IPS-15b (cell line): ENCODE results near the gene KLK12.
A peak's percentile ranks its signal among the peaks of the same experiment; 100 is the strongest.

Source experiments
- H3K27me3 ChIP-seq: one replicate; pipeline ENCODE4 v1.6.1; 2013; ENCODE audit warnings: low read length; ENCODE audit not compliant: control insufficient read depth, insufficient read depth
- H3K36me3 ChIP-seq: one replicate; pipeline ENCODE4 v1.6.1; 2013; ENCODE audit warnings: low read length; ENCODE audit not compliant: control insufficient read depth, insufficient read depth
- H3K4me1 ChIP-seq: one replicate; pipeline ENCODE4 v1.6.1; 2013; ENCODE audit warnings: mild to moderate bottlenecking, low read length; ENCODE audit not compliant: control insufficient read depth, insufficient read depth
- H3K4me3 ChIP-seq: one replicate; pipeline ENCODE4 v1.5.1; 2013; ENCODE audit warnings: low read depth, low read length
- H3K9ac ChIP-seq: one replicate; pipeline ENCODE4 v1.6.1; 2013; ENCODE audit warnings: low read depth, mild to moderate bottlenecking, low read length
- H3K9me3 ChIP-seq: one replicate; pipeline ENCODE4 v1.6.1; 2013; ENCODE audit warnings: mild to moderate bottlenecking, low read length; ENCODE audit not compliant: control insufficient read depth, insufficient read depth

KLK12 gene

DNA sequence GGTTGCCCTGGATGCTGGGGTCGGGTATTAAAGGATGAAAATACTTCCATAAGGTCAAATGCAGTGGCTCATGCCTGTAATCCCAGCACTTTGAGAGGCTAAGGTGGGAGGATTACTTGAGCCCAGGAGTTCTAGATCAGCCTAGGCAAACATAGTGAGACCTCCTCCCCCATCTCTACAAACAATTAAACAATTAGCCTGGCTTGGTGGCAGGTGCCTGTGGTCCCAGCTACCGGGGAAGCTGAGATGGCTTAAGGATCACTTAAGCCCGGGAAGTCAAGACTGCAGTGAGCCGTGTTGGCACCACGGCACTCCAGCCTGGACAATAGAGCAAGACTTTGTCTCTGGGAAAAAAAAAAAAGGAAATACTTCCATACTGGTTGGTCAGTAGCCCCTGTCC, 9.9 kb downstream of the KLK12 start:
- Histone ChIP-seq H3K4me1 (peaks cover 6% of the 10 kb centered on the region), H3K4me3 (no peak overlapping the region), H3K9ac (no peak overlapping the region), H3K27me3 (peaks cover 4% of the 10 kb centered on the region), H3K36me3 (no peaks in the 10 kb centered on the region), H3K9me3 (no peaks in the 10 kb centered on the region)

DNA sequence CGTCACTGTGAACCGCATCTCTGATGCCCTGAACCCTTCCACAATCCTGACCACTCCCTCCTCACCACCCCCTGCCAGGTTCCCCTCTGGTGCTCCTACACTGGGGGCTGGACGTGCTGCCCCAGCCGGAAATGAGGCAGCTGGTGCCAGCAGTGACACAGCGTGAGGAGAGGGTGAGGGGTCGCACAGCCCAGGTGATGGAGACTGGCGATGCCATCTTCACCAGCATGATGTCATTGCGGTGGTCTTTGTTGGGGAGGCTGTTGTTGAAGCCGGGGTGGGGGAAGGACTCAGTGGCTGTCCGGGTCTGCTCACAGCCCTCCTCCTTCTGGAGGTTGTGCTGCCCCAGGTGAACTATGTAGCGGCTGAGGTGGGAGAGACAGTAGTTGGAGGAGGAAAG, 10.9 kb downstream of the KLK12 start:
- Histone ChIP-seq H3K4me3 (no peak overlapping the region), H3K9me3 (no peaks in the 10 kb centered on the region), H3K27me3 (peaks cover 12% of the 10 kb centered on the region), H3K4me1 (peaks cover 6% of the 10 kb centered on the region), H3K9ac (no peak overlapping the region), H3K36me3 (no peaks in the 10 kb centered on the region)

DNA sequence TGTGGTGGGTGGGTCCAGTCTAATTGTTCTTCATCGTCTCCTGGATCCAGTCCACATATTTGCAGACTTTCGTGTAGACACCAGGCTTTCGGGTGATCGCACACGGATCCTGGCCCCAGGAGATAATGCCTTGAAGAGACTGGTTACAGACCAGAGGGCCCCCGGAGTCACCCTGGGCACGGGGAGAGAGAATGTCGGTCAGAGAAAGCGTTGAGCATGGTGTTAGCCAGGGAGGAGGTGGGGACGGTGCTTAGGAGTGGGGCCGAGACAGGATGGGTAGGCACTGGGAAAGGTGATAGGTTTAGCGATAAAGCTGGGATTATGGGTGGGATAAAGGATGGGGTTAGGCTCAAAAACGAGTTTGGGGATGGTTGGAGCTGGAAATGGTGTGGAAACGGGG, 12.3 kb downstream of the KLK12 start:
- Histone ChIP-seq H3K4me1 (peaks cover 6% of the 10 kb centered on the region), H3K4me3 (no peak overlapping the region), H3K9ac (no peak overlapping the region), H3K36me3 (no peaks in the 10 kb centered on the region), H3K27me3 (peaks cover 20% of the 10 kb centered on the region), H3K9me3 (no peaks in the 10 kb centered on the region)

DNA sequence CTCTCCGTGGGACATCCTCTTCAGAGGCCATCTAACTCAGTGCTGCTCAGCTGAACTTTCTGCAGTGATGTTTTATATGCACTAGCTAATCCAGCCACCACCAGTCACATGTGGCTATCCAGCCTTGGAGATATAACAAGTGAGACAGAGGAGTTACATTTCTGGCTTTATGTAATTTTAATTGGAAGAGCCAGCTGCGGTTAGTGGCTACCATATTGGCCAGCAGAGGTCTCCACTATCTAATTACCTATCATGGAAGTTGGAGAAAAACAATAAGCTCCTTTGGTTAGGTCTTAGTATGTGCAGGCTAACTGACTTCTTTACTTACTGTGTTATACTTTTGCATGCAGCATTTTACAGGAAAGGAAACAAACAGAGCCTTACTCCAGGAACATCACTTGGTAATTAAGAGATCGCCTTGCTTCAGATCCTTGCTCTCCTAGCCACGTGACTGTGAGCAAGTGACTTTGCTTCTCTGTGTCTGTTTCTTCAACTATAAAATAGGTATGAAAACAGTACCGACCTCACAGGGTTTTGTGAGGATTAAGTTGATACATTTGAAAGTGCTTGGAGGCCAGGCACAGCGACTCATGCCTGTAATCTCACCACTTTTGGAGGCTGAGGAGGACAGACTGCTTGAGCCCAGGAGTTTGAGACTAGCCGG, 13.7 kb downstream of the KLK12 start:
- Histone ChIP-seq H3K4me3 (no peak overlapping the region), H3K36me3 (no peaks in the 10 kb centered on the region), H3K9ac (no peak overlapping the region), H3K4me1 (peaks cover 3% of the 10 kb centered on the region), H3K9me3 (no peaks in the 10 kb centered on the region), H3K27me3 (peaks cover 26% of the 10 kb centered on the region)

DNA sequence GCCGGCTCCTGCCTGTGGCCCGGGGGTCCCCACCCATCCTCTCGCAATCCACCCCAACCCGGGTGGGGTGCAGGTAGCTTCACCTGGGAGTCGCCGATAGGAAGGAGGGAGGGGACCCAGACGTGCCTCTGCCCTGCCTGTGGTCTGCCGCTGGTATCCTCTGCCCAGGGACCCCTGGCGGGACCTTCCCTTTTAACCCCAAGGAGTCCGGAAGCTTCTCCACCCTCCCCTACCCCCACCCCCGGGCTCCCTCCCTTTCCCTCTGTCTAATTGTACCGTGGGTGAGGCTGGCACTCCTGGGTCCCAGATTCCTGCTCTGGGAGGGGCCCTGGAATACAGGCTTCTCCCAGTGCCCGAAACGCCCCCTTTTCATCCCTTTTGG, 15.3 kb downstream of the KLK12 start, which contains the start of gene KLK10:
Gene KLK10, minus strand, starts transcription at position 166 of the 382 bp plus-strand sequence. CDS start 579 bp downstream, outside the sequence.
- no peak within 1 kb of the TSS for H3K9ac ChIP-seq
- no peaks in the 10 kb centered on the region for H3K4me1 ChIP-seq
- no peaks in the 10 kb centered on the region for H3K9me3 ChIP-seq
- H3K36me3 ChIP-seq: no peaks in the 10 kb centered on the region
- peaks cover 26% of the 10 kb centered on the region for H3K27me3 ChIP-seq
- peak within 1 kb of the TSS; percentile 59 for H3K4me3 ChIP-seq

DNA sequence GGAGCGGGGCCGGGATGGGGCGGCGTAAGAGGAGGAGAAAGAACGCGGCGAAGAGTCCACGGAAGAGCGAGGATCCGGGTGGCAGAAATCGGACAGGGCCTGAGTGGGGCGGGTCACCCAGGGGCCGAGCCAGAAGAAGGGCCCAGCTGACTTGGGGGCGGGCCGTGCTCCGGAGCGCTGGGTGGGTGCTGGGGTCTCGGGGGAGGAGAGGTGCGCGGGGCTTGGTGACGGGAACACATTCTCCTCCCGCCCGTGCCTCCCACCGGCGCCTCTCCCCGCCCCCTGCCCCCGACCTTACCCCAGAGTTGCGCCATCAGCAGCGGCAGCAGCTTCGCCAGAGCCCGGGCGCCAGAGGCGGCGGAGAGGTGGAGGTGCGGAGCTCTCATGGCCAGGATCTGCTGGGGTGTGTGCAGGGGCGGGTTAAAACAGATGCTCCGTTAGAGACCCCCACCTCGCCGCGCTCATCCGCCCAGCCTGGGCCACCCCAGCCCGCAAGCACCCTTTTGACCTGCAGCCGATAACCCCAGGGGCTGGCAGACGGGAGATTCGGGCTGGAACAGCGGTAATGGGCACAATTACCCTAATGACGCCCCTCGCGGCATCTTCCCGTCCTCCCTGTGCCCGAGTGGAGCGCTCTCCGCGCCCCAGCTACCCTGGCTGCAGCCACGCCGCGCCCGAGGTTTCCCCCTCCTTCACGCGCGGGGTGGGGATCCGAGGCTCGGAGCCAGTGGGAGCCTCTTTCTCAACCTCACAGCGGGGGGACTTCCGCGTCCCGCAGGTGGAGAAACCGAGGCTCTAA, 15.9 kb downstream of the KLK12 start:
- H3K9me3 ChIP-seq: no peaks in the 10 kb centered on the region
- no peaks in the 10 kb centered on the region for H3K4me1 ChIP-seq
- peaks cover 26% of the 10 kb centered on the region for H3K27me3 ChIP-seq
- H3K4me3 ChIP-seq: peak overlapping the region; percentile 59
- H3K36me3 ChIP-seq: no peaks in the 10 kb centered on the region
- no peak overlapping the region for H3K9ac ChIP-seq

DNA sequence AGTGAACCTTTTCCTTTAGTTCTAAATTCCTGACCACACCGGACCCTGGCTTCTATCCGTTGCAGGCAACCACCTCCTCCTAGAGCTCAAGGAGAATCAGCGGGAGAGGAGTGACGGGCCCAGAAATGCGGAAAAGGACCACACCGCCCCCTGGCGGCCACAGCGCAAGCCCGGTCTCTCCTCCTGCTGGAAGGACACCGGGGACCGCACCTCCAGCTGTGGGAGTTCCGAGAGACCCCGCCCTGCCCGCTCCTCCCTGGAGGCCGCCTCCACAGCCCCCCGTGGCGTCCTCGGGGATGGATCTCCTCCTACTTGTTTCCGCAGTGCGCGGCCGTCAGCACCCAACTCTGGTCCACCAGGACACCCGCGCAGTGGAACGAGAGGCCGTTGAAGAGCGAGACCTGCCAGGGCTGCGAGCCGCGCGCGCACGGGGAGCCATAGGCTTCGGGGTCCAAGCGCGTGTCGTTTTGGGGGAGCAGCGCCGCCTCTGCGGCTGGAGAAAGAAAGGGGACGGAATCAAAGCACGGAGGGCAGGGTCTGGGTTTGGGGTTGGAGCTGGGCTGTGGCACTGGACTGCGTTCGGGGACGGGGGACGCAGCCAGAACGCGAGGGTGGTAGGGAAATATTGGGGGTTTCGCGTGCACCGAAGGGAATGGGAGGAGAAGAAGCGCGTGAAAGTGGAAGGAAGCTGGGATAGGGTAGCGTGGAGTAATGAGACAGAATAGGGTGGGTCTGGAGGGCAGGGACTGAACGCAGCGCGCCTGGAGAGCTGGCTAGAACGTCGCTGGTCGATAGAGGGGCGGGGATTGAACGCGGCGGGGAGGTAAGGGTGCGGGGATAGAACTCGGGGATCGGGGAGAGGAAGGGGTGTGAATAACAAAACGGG, 17.8 kb downstream of the KLK12 start:
- Histone ChIP-seq H3K36me3 (no peaks in the 10 kb centered on the region), H3K9me3 (no peaks in the 10 kb centered on the region), H3K9ac (no peak overlapping the region), H3K4me1 (no peaks in the 10 kb centered on the region), H3K4me3 (peak overlapping the region; percentile 76), H3K27me3 (peaks cover 26% of the 10 kb centered on the region)

DNA sequence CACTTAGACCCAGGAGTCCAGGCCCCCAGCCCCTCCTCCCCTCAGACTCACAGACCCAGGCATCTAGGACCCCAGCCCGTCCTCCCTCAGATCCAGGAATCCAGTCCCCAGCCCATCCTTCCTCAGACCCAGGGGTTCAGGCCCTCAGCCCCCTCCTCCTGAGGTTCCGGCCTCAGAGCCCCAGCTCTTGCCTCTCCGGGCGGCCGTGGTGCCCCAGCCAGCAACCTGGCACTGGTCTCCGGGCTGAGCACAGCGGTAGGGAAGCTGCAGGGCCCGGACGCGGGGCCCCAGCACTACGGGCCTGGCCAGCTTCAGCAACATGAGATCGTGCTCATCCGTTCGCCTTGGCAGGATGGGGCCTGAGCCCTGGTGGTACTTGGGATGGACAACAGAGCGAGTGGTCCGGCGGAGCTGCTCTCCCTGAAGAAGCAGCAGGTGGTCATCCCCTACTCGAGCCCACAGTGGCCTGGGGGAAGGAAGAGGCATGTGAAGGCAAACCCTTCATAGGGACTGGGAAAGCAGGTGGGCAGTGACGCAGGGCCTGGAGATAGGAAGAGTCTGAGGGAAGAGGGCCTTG, 19.0 kb downstream of the KLK12 start:
- Histone ChIP-seq H3K9me3 (no peaks in the 10 kb centered on the region), H3K4me3 (no peak overlapping the region), H3K27me3 (peaks cover 26% of the 10 kb centered on the region), H3K9ac (no peak overlapping the region), H3K36me3 (no peaks in the 10 kb centered on the region), H3K4me1 (no peaks in the 10 kb centered on the region)

DNA sequence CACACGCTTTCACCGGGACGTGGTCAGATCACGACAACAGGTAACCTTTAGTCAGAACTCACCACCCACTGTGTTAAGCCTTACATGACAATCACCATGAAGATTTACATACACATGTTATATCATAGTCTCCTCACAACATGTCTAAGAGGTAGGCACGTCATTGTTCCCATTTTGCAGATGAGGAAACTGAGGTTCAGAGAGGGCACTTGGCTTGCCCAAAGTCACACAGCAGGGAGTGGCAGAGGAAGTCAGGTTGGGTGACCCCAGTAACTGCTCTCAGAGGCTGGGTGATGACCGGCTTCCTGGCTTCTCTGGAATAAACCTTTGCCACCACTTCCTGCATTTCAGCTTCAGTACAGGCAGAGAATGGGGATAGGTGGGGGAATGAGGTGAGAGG, 20.6 kb downstream of the KLK12 start:
- Histone ChIP-seq H3K4me1 (no peaks in the 10 kb centered on the region), H3K4me3 (no peak overlapping the region), H3K27me3 (peaks cover 18% of the 10 kb centered on the region), H3K9ac (no peak overlapping the region), H3K9me3 (no peaks in the 10 kb centered on the region), H3K36me3 (no peaks in the 10 kb centered on the region)

DNA sequence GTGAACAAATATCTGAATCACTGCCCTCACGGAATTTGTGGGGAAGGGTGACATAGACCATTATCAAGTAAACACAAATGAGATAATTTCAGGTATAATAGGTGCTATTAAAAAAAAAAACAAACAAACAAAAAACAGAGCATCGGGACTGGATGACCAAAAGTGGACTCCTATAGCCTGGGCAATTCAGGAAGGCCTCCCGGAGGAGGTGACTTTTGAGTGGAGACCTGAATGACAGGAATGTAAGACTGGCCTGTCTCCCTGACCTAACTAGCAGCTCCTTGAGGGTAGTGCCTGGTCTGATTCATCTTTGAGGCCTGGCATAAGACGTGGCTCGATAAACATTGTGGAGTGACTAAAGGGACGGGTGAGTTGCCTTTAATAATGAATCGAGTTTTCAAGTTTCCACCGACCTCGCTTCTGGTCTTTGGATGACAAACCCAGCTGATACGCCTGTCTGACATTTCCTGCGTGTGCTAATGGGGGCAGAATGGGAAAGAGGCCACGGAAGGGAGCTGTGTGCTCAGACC, 22.1 kb downstream of the KLK12 start:
- Histone ChIP-seq H3K36me3 (no peaks in the 10 kb centered on the region), H3K27me3 (peaks cover 8% of the 10 kb centered on the region), H3K9ac (no peak overlapping the region), H3K4me1 (no peaks in the 10 kb centered on the region), H3K9me3 (no peaks in the 10 kb centered on the region), H3K4me3 (no peak overlapping the region)

DNA sequence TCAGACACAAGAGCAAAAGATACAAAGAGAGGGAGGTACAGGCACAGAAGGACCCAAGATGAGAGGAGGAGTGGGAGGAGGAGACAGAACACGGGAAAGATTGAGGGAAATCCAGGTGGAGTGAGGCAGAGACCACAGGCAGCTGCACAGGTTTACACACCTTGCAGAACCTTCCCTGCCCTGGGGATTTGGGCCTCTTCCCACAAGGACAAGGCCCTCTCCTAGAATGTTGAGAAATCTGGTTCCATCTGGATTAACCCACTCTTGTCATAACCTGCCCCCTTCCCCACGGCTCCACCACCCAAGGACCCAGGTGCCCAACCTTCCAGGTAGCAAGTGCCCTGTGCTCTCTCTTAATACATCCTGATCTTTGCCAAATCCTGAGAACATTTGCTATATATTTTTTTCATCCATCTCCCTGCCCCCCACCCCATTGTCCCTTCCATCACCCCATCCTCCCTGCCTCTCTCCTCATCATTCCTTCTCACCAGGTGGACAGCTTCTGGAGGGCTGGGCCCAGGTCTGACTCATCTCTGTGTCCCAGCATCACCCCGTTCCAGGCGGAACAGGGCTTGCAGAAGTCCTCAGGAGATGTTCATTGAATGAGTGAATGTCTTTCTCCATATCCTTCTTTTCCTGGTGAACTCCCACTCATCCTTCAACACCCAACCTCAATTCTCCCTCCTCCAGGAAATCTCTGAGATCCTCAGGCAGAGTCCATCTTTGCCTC, 24.6 kb downstream of the KLK12 start:
- Histone ChIP-seq H3K4me1 (no peaks in the 10 kb centered on the region), H3K9ac (no peak overlapping the region), H3K9me3 (no peaks in the 10 kb centered on the region), H3K27me3 (no peaks in the 10 kb centered on the region), H3K36me3 (no peaks in the 10 kb centered on the region), H3K4me3 (no peak overlapping the region)
